Occipital lobe (tissue), 3 donors: ENCODE data around the gene CCDC40. TPM values are rescaled to one million over a fixed set of nuclear protein-coding genes. Genes with fewer than 3 reads are reported as not detected.

Experiments used
- DNase-seq: peaks from one replicate; lab custom pipeline; 2025; lab: John Stamatoyannopoulos, UW
- small RNA-seq: library from RNA; depleted of rRNA; stranded (forward); fragments of <200 nt; gene quantifications from one replicate; pipeline ENCODE3, GENCODE V24; 2014
- total RNA-seq: library from RNA; depleted of rRNA; stranded (reverse); fragments of >200 nt; gene quantifications from one replicate; pipeline ENCODE4 v1.2.3, GENCODE V29; 2014

CCDC40 gene
- total RNA-seq, 1 donor from 2014 or later, result 5.0 TPM

DNA sequence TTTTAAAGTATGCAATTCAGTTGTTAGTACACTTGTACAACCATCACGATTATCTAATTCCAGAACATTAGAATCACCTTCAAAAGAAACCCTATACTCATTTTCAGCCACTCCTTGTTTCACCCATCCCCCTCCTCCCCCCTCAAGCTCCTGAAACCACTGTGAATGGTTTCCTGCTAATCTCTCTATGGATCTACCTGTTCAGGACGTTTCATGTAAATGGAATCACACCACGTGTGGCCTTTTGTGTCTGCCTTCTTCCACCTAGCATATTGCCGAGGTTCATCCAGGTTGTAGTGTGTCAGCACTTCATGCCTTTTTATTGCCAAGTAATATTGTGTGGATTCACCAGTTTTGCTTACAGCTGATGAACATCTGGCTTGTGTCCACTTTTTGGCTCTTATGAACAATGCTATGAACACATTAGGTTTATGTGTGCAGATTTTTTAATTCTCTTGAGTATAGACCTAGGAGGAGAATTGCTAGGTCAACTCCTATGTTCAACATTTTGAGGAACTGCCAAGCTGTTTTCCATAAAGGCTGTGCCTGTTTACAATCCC lies 92.6 kb downstream of the CCDC40 start:
- DNase-seq, result no peak

DNA sequence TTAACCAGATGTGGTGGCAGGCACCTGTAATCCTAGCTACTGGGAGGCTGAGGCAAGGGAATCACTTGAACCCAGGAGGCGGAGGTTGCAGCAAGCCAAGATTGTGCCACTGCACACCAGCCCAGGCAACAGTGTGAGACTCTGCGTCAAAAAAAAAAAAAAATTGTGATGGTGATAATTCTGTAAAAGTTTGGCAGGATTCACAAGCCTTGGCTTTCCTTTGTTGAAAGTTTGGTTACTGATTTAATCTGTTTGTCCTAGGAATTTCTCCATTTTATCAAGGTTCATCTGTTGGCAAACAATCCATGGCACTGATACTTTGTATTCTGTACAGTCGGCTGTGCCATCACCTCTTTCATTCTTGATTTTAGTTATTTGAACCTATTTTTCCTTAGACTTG lies 94.5 kb downstream of the CCDC40 start:
- DNase-seq, result no peak

DNA sequence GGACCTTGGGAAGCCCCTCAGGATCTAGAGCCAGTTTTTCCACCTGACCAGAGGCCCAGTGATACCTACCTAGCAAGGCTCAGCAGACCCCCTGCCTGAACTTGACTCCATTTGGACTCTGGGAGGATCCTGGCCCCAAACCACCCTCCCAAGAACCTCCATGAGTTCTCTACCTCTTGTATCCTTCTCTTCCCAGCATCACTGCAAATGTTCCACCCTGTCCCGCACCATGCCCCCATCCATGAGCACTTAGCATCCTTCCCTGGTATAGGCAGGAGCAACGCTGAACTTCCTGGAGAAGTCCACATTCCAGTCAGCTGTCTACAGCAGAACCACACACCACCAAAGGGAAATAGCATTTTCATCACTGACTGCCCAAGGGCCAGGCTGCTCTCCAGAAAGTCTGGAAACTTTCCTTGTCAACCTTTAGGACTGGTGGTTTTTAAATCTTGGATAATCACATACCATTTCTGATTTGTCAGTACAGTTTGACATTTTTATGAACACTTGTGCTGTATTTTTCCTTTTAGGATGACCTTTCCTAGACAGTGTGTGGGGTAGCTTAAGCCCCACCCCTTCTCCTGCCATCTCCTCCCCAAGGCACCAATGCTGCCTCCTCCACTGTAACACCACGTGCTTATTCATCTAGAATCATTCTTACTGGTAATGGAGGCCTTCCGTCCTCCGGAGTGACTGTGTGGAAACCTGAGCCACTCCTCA lies 96.6 kb downstream of the CCDC40 start:
- no peak for DNase-seq

DNA sequence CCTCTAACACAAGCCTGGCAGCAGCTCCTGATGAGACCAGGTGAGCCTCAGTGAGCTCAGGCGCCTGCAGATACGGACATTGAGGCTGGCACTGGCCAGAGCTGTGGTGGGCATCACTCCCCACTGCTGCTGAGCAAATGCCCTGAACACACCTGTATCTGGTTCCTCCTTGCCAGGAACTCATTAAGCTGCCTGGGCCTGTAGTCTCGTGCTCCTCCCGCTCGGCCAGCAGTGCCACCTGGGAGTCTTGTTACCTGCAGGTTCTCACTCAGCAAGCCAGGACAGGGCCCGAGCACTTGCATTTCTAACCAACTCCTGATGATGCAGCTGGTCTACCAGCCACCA lies 97.2 kb downstream of the CCDC40 start:
- DNase-seq, result no peak

DNA sequence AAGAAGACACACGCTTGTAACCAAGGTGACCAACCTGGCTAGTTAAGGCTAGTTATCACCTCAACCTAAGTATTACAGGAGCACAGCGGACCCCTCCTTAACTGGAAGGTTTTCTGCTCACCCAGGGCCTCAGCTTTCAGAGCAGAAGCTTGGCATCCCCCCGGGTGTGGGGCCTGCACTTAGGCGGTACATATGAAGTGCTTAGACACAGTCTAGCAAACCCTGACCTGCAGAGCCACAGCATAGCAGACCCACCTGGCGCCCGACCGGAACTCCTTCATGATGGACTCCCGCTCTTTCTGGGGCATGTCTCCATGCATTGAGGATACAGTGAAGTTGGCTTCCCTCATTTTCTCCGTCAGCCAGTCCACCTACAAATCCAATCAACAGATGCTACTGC lies 100.7 kb downstream of the CCDC40 start:
- no peak for DNase-seq

DNA sequence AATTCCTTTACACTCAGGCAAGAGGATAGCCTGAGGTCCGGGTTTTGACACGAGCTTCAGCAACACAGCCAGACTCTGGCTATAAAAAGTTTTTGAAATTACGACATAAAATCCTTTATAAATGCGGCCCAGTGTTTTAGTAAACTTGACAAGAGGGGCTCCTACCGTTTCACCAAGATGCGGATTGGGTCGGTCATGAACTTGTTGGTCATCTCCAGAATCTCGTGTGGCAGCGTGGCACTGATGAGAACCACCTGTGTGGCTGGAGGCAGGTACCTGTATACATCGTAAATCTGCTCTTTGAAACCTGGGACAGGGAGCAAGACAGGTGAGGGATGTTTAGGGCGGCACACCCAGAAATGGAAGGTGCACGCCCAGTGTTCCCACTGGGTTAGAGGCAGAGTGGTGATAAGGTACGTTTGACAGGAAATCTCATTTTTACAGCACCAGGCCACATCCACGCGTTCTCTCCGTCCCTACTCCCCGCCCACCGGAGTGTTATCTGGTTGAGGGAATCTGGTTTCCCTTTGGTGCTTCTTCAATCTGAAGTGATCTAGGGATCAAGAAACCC lies 102.5 kb downstream of the CCDC40 start:
- no peak for DNase-seq

DNA sequence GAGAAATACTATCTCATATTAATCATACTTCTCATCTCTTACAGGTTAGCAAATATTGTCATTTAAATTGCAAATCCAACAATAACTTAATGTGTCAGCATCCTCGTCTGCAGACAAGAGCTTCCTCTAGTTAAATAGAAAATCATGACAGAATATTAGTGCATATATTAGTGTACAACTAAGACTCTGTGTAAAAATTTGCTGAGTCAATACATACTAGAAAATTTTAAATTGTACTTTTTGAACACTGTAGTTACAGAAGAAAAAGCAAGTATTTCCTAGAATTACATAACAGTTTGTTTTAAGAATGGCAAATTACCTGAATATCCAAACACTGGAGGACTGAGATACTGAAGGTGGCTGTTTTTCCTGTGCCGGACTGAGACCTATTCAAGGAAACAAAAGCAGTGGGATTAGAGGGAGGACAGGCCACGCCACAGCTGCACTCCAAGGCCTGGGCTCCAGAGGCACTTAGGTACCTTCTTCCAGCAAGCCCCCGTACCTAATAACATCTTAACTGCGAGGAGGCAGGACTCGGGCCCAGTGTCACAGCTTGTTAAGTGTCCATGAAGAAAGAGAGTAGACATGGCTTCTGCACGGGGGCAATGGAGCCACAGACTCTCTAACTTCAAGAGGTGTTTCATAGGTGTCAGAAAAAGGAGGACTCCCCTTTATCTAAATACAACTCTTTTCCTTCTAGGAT lies 105.2 kb downstream of the CCDC40 start:
- DNase-seq, result no peak

DNA sequence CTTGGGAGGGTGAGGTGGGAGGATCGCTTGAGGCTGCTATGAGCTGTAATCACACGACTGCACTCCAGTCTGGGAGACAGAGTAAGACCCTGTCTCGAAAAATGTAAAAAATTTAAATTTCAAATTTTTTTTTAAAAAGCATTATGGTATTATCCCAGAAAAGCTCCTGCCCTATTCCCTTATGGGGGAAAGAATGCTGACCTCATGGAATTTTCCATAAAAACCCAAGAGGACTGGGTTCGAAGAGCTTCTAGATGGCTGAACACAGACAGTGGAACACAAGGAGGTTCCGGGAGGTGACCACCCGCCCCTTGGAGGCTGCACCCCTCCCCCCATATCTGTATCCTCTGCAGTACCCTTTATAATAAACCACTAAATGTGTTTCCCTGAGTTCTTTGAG lies 106.5 kb downstream of the CCDC40 start:
- DNase-seq, result no peak

GRCh38 chr17:80145076-80146075 lies 108.9 kb downstream of the CCDC40 start:
- no peak for DNase-seq

DNA sequence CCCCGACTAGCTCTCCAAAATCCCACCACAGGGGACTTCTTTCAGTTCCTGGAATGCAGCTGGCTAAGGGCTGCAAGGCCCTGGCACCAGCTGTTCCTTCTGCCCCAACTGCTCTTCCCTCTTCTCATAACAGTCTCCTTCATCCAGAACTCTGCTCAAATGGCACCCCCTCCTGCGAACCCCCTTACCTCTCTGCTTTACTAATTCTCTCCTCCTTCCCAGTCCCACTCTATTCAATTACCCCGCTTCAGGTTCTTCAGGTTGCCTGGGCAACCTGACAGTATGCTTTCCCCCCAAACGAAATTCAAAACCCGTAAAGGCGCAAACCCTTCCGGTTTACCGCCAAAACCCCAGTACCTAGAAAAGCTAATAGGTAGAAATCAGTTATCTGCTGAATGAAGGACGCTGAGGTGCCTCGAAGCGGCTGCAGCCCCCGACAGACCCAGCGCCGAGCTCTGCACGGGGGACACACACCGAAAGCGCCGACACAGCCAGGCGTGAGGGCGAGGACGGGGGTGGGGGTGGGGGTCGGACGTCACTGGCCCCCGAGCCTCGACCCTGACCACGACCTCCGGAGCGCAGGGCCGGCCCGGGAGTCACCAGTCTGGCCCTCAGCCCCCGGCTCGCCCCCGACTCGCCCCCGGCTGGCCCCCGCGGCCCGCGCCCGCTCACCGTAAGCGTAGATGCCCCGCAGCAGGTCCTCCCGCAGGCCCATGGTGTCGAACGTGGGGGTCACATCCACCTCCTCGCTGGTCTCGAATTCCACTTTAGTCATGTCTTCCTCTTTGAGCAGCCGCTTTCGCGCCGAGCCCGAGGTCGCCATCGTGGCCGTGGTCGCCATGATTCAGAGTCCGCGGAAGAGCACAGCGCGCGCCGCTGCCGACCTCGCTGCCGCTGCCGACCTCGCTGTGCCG lies 109.9 kb downstream of the CCDC40 start:
- no peak for DNase-seq

GRCh38 chr17:80147035-80147822 lies 110.8 kb downstream of the CCDC40 start, which contains the start of gene EIF4A3:
TSS of gene EIF4A3 (minus strand) at chr17:80147128. CDS start at chr17:80146961, 167 bp downstream.
- peak; percentile 96 for DNase-seq

Small RNA genes within 50 kb of the gene (small RNA-seq; reads per million reads assigned to genes)
- gene AC087741.2, result not detected
- not detected for gene MIR1268B

Other genes starting within 250 kb of the CCDC40 start
- 8.4 TPM for gene CBX8, start 239.6 kb upstream of the CCDC40 start, total RNA-seq
- gene CBX4, start 197.2 kb upstream of the CCDC40 start, total RNA-seq, result 19.2 TPM
- 35.4 TPM for gene TBC1D16, start 770 bp upstream of the CCDC40 start, total RNA-seq
- 14.3 TPM for gene GAA, start 64.9 kb downstream of the CCDC40 start, total RNA-seq
- gene EIF4A3, start 110.5 kb downstream of the CCDC40 start, total RNA-seq, result 64.4 TPM
- gene CARD14, start 133.4 kb downstream of the CCDC40 start, total RNA-seq, result 0.31 TPM
- gene SGSH, start 183.7 kb downstream of the CCDC40 start, total RNA-seq, result 1.9 TPM
- 4.8 TPM for gene SLC26A11, start 183.8 kb downstream of the CCDC40 start, total RNA-seq
- gene RNF213, start 224.2 kb downstream of the CCDC40 start, total RNA-seq, result 17.5 TPM